ENCODE measurements around the gene PIK3C2G. TPM values are rescaled to one million over a fixed set of nuclear protein-coding genes. Genes with fewer than 3 reads are reported as not detected.

Gene PIK3C2G
- total RNA-seq, 1 experiment from 2014 or later: not detected

- Histone ChIP-seq H3K4me1 (ENCODE audit: control insufficient read depth, insufficient read depth, low read length) (no peaks in the 10 kb centered on the region), H3K27me3 (ENCODE audit: control insufficient read depth, insufficient read depth, low read length) (no peaks in the 10 kb centered on the region), H3K27ac (ENCODE audit: low read length) (no peak overlapping the region), H3K4me3 (ENCODE audit: low read depth in 2 of 2, low read length in 2 of 2) (no peak overlapping the region), H3K36me3 (ENCODE audit: control insufficient read depth, insufficient read depth, low read length) (no peaks in the 10 kb centered on the region), H3K9me3 (ENCODE audit: control insufficient read depth, insufficient read depth, low read depth, low read length) (no peaks in the 10 kb centered on the region; the same call in 1 of the 2 replicates)
- intact Hi-C loops (cut with micrococcal nuclease; ENCODE audit: unreplicated experiment): no loop called here
- ATAC-seq (no peak), DNase-seq (ENCODE audit: low read depth, low spot score) (no peak)
- TF ChIP-seq POLR2AphosphoS5 (IDR thresholded peaks at IDR 0.05; ENCODE audit: low read depth, low read length): no peak
- no peak for TF ChIP-seq TCF7L2 (IDR thresholded peaks at IDR 0.05; ENCODE audit: low read depth, low read length)
- no peak for TF ChIP-seq REST (IDR thresholded peaks at IDR 0.05; ENCODE audit: insufficient read depth in 1 of 2, low read depth in 2 of 2, low read length in 1 of 2)
- no peak for TF ChIP-seq SIN3A (IDR thresholded peaks at IDR 0.05; ENCODE audit: borderline replicate concordance, insufficient read depth, low read depth, low read length)
- TF ChIP-seq, protein P1, sequence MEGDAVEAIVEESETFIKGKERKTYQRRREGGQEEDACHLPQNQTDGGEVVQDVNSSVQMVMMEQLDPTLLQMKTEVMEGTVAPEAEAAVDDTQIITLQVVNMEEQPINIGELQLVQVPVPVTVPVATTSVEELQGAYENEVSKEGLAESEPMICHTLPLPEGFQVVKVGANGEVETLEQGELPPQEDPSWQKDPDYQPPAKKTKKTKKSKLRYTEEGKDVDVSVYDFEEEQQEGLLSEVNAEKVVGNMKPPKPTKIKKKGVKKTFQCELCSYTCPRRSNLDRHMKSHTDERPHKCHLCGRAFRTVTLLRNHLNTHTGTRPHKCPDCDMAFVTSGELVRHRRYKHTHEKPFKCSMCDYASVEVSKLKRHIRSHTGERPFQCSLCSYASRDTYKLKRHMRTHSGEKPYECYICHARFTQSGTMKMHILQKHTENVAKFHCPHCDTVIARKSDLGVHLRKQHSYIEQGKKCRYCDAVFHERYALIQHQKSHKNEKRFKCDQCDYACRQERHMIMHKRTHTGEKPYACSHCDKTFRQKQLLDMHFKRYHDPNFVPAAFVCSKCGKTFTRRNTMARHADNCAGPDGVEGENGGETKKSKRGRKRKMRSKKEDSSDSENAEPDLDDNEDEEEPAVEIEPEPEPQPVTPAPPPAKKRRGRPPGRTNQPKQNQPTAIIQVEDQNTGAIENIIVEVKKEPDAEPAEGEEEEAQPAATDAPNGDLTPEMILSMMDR (IDR thresholded peaks at IDR 0.05): no peak
- in situ Hi-C loops (cut with HindIII; ENCODE audit: low pct_unique_long_range_greater_than_20kb, low sequenced_read_pairs): no loop called here
- CTCF ChIA-PET: no interaction called here
- POLR2A ChIA-PET: no interaction called here
- BruUV-seq (replicated peaks): no TSS peak
Measured at GRCh38 chr12:18281941-18282340, 20.6 kb downstream of the PIK3C2G start.

DNA sequence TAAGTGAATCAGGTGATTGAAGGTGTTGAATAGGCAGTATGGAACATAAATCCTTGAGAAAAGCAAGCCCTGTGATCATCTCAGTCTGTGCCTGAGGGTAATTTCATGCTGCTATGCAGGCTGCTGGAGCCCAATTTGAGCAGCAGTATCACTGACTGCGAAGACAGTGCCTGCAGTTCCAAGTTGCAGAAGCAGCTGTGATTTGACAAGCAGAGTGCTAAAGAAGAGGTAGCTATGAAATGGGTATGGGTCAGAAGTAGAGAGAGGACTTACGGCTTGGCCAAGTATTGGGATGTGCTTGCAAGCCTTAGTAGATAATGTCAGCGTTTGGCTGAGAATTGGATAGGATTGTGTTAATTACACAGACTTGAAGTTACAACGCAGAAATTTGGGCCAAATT is 22.5 kb downstream of the PIK3C2G start:
- H3K9me3 ChIP-seq (ENCODE audit: control insufficient read depth, insufficient read depth, low read depth, low read length): no peaks in the 10 kb centered on the region; the same call in 1 of the 2 replicates
- in situ Hi-C loops (cut with HindIII; ENCODE audit: low pct_unique_long_range_greater_than_20kb, low sequenced_read_pairs): no loop called here
- POLR2A ChIA-PET: no interaction called here
- CTCF ChIA-PET: no interaction called here
- no peaks in the 10 kb centered on the region for H3K4me1 ChIP-seq (ENCODE audit: control insufficient read depth, insufficient read depth, low read length)
- H3K36me3 ChIP-seq (ENCODE audit: control insufficient read depth, insufficient read depth, low read length): no peaks in the 10 kb centered on the region
- no peak for DNase-seq (ENCODE audit: low read depth, low spot score)
- H3K27me3 ChIP-seq (ENCODE audit: control insufficient read depth, insufficient read depth, low read length): no peaks in the 10 kb centered on the region
- intact Hi-C loops (cut with micrococcal nuclease; ENCODE audit: unreplicated experiment): no loop called here
- ATAC-seq: no peak
- H3K4me3 ChIP-seq (ENCODE audit: low read depth in 2 of 2, low read length in 2 of 2): no peak overlapping the region
- no peak overlapping the region for H3K27ac ChIP-seq (ENCODE audit: low read length)
- TF ChIP-seq, protein P1 (IDR thresholded peaks at IDR 0.05): no peak
- no peak for TF ChIP-seq REST (IDR thresholded peaks at IDR 0.05; ENCODE audit: insufficient read depth in 1 of 2, low read depth in 2 of 2, low read length in 1 of 2)
- TF ChIP-seq POLR2AphosphoS5 (IDR thresholded peaks at IDR 0.05; ENCODE audit: low read depth, low read length): no peak
- TF ChIP-seq TCF7L2 (IDR thresholded peaks at IDR 0.05; ENCODE audit: low read depth, low read length): no peak
- TF ChIP-seq SIN3A (IDR thresholded peaks at IDR 0.05; ENCODE audit: borderline replicate concordance, insufficient read depth, low read depth, low read length): no peak
- BruUV-seq (replicated peaks): no TSS peak
